ENCODE data around the gene SRCAP.

GRCh38 chr16:30768583-30769181 is 69.7 kb downstream of the SRCAP start:
- no peak for TF ChIP-seq CTCF (IDR thresholded peaks at IDR 0.05)
- TF ChIP-seq EZH2phosphoT487 (IDR thresholded peaks at IDR 0.05) = no peak

Data from neural progenitor cell (in vitro differentiated cells).